Glutamatergic neuron (in vitro differentiated cells): Measurements from ENCODE around the gene TCL1B. TPM values are rescaled to one million over a fixed set of nuclear protein-coding genes. Genes with fewer than 3 reads are reported as not detected.

ENCODE experiments used
- DNase-seq: peaks from one replicate; pipeline ENCODE4 v3.0.0; 2022
- H3K27ac Mint-ChIP-seq: one replicate; pipeline ENCODE4 v1.8.0; 2020; ENCODE audit warnings: mild to moderate bottlenecking, mixed read lengths, inconsistent platforms; ENCODE audit not compliant: unreplicated experiment
- H3K27me3 Mint-ChIP-seq: one replicate; pipeline ENCODE4 v1.8.0; 2020; ENCODE audit warnings: mild to moderate bottlenecking, moderate library complexity, mixed read lengths, inconsistent platforms; ENCODE audit not compliant: unreplicated experiment
- H3K36me3 Mint-ChIP-seq: one replicate; pipeline ENCODE4 v1.8.0; 2020; ENCODE audit warnings: mild to moderate bottlenecking, mixed read lengths, inconsistent platforms; ENCODE audit not compliant: unreplicated experiment
- H3K4me1 Mint-ChIP-seq: one replicate; pipeline ENCODE4 v1.8.0; 2020; ENCODE audit warnings: mild to moderate bottlenecking, low read depth, mixed read lengths, inconsistent platforms; ENCODE audit not compliant: unreplicated experiment
- H3K4me3 Mint-ChIP-seq: one replicate; pipeline ENCODE4 v1.8.0; 2020; ENCODE audit warnings: mild to moderate bottlenecking, mixed read lengths, inconsistent platforms; ENCODE audit not compliant: unreplicated experiment
- H3K9me3 Mint-ChIP-seq: one replicate; pipeline ENCODE4 v1.8.0; 2020; ENCODE audit warnings: mild to moderate bottlenecking, moderate library complexity, mixed read lengths, inconsistent platforms; ENCODE audit not compliant: unreplicated experiment
- long read RNA-seq: library from polyadenylated mRNA; unstranded; transcript quantifications from one replicate; pipeline ENCODE4 v2.0.0, GENCODE V29; 2020; ENCODE audit not compliant: unreplicated experiment
- total RNA-seq: library from RNA; stranded (reverse); fragmentation: NEBNext Ultra II Directional; extraction: Animal tissue kit (Norgen Biotek cat#: 25700); gene quantifications from one replicate; pipeline ENCODE4 v1.2.1, GENCODE V29; 2021; ENCODE audit not compliant: unreplicated experiment
- TF ChIP-seq, protein P1 (sequence below): fragments of 200-600 bp; sonication (generic); IDR thresholded peaks from one replicate; pipeline ENCODE4 v1.5.0; 2021; ENCODE audit not compliant: partially characterized antibody, unreplicated experiment

TCL1B gene, protein sequence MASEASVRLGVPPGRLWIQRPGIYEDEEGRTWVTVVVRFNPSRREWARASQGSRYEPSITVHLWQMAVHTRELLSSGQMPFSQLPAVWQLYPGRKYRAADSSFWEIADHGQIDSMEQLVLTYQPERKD
- total RNA-seq: not detected
- long read RNA-seq, partial matches to known transcripts: 0 of 1 reads
- long read RNA-seq, other reads (novel, unspliced or antisense): 0 of 1 reads

DNA sequence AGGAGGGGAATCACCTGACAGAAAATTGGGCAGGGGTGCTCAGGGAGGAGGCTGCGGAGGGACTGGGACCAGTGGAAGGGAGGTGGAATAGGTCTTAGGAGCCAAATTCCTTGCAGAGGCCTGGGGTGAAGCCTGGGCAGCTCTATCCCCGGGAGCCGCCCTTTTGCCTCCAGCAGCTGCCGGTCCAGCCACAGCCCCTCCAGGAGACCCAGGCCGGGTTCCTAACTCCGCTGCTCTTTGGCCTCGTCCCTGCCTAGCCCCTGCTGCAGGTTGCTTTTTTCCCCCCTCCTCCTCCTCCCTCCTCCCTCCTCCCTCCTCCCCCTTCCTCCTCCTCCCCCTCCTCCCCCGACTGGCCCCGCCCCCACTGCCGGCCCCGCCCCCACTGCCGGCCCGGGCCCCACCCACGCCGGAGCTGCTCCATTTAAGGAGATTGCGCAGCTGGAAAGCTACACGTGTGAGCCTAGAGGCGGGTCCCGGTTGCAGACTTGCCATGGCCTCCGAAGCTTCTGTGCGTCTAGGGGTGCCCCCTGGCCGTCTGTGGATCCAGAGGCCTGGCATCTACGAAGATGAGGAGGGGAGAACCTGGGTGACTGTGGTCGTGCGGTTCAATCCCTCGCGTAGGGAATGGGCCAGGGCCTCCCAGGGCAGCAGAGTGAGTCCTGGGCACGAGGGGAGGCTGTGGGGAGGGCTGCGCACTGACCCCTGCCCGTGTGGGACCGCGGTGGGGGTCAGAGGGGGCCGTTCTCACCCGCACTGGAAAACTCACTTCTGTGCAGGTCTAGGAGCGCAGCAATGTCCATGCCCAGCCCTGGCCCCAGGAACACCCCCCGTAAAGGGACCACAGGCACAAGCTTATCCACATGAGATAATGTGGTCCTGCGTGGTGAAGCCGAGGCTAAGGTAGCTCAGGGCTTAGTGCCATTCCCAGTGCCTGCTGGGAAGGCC lies at the start of gene TCL1B:
Gene TCL1B, plus strand, starts transcription at position 449 of the 945 bp plus-strand sequence. Its CDS starts 42 bp downstream, at position 491.
- no peaks in the 10 kb centered on the region for H3K4me1 Mint-ChIP-seq
- no peaks in the 10 kb centered on the region for H3K27me3 Mint-ChIP-seq
- no peaks in the 10 kb centered on the region for H3K36me3 Mint-ChIP-seq
- peaks cover 2% of the 10 kb centered on the region for H3K9me3 Mint-ChIP-seq
- no peak within 1 kb of the TSS for H3K4me3 Mint-ChIP-seq
- H3K27ac Mint-ChIP-seq: no peak within 1 kb of the TSS
- no peak for DNase-seq
- TF ChIP-seq, protein P1, sequence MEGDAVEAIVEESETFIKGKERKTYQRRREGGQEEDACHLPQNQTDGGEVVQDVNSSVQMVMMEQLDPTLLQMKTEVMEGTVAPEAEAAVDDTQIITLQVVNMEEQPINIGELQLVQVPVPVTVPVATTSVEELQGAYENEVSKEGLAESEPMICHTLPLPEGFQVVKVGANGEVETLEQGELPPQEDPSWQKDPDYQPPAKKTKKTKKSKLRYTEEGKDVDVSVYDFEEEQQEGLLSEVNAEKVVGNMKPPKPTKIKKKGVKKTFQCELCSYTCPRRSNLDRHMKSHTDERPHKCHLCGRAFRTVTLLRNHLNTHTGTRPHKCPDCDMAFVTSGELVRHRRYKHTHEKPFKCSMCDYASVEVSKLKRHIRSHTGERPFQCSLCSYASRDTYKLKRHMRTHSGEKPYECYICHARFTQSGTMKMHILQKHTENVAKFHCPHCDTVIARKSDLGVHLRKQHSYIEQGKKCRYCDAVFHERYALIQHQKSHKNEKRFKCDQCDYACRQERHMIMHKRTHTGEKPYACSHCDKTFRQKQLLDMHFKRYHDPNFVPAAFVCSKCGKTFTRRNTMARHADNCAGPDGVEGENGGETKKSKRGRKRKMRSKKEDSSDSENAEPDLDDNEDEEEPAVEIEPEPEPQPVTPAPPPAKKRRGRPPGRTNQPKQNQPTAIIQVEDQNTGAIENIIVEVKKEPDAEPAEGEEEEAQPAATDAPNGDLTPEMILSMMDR: no peak

DNA sequence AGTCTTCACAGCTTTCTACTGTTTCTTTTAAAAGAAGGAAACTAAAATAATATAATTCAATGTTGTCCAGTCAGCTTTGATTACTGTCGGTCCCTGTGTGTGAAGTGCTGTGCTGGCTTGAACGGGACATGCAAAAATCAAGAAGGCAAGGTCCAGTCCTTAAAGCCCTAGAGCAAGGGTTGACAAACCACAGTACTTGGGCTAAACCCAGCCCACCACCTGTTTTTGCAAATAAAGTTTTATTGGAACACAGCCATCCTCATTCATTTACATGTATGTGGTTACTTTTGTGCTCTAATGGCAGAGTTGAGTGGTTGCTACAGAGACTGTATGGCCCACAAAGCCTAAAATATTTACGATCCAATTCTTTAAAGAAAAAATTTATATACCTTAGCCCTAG lies 41.2 kb upstream of the TCL1B start:
- Mint-ChIP-seq H3K27ac (no peak overlapping the region), H3K4me1 (peaks cover 2% of the 10 kb centered on the region), H3K4me3 (no peak overlapping the region), H3K9me3 (no peaks in the 10 kb centered on the region), H3K27me3 (peaks cover 4% of the 10 kb centered on the region), H3K36me3 (no peaks in the 10 kb centered on the region)
- TF ChIP-seq, protein P1: no peak
- DNase-seq: no peak

DNA sequence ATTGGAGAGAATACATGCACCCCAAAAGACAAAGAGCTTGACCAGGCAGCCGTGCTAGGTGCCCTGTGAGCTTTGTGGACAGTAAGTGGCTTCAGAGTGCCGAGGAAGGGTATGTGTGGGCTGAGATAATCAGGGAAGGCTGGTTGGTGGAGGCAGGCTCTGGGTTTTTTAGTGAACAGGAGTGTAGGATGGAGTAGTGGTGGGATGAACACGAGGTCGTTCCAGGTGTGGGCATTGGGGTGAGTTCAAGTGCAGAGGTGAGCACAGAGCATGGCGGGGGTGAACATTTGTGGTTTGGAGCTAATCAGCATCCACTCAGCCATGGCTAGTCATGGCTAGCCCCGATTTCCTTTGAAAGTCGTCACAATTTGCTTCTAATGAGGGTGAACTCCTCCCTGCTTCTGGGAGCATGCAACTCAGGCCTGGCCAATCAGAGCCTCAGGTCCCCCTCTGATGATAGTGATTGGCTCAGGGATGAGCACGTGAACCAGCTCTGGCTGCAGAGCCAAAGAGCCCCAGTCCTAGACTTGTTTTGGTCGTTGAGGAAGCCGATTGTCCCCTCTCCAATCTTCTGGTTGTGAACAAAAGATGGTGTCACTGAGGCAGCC lies 40.7 kb upstream of the TCL1B start:
- no peak for DNase-seq
- H3K27me3 Mint-ChIP-seq: peaks cover 4% of the 10 kb centered on the region
- TF ChIP-seq, protein P1: no peak
- H3K9me3 Mint-ChIP-seq: no peaks in the 10 kb centered on the region
- H3K36me3 Mint-ChIP-seq: no peaks in the 10 kb centered on the region
- peaks cover 2% of the 10 kb centered on the region for H3K4me1 Mint-ChIP-seq
- H3K4me3 Mint-ChIP-seq: no peak overlapping the region
- no peak overlapping the region for H3K27ac Mint-ChIP-seq

DNA sequence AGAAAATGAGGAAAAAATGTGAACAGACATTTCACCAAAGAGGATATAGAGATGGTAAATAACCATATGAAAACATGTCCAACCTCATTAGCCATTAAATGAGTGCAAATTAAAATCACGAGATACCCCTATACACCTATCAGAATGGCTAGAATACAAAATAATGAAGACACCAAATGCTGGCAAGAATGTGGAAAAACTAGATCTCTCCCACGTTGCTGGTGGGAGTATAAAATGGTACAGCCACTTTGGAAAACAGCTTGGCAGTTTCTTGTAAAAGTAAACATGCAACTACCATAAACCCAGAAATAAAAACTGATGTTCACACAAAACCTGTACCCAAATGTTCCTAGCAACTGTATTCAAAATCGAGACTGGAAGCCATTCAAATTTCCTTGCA lies 38.3 kb upstream of the TCL1B start:
- no peaks in the 10 kb centered on the region for H3K9me3 Mint-ChIP-seq
- TF ChIP-seq, protein P1: no peak
- no peak overlapping the region for H3K27ac Mint-ChIP-seq
- peaks cover 2% of the 10 kb centered on the region for H3K4me1 Mint-ChIP-seq
- no peak overlapping the region for H3K4me3 Mint-ChIP-seq
- H3K36me3 Mint-ChIP-seq: no peaks in the 10 kb centered on the region
- peaks cover 4% of the 10 kb centered on the region for H3K27me3 Mint-ChIP-seq
- no peak for DNase-seq

DNA sequence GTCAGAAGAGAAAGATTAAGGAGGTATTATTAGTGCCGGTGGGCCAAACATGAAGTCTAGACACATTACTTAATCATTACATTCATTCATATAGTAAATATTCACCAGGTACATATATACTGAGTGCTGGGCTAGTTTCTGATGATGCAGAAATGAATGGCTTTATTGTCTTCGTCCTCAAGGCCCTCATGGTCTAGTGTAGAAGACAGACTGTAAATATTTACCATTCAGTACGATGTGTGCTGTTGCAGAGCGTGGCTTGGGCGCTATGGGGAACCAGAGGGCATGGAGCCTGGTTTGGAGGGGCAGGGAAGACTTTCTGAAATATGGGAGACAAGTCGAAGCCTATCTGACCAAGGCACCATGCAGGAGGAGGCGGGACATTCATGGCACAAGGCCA lies 37.0 kb upstream of the TCL1B start:
- peaks cover 2% of the 10 kb centered on the region for H3K4me1 Mint-ChIP-seq
- no peak for DNase-seq
- TF ChIP-seq, protein P1: no peak
- H3K9me3 Mint-ChIP-seq: no peaks in the 10 kb centered on the region
- no peak overlapping the region for H3K4me3 Mint-ChIP-seq
- no peaks in the 10 kb centered on the region for H3K36me3 Mint-ChIP-seq
- H3K27ac Mint-ChIP-seq: no peak overlapping the region
- peaks cover 3% of the 10 kb centered on the region for H3K27me3 Mint-ChIP-seq
